Measurements from ENCODE around the gene OGFR. TPM values are rescaled to one million over a fixed set of nuclear protein-coding genes. Genes with fewer than 3 reads are reported as not detected.

Gene OGFR
- polyA plus RNA-seq, 1 donor (not counting 4 experiments of a cell fraction or from before 2014, with no cell fraction given), result 39.8 TPM

DNA sequence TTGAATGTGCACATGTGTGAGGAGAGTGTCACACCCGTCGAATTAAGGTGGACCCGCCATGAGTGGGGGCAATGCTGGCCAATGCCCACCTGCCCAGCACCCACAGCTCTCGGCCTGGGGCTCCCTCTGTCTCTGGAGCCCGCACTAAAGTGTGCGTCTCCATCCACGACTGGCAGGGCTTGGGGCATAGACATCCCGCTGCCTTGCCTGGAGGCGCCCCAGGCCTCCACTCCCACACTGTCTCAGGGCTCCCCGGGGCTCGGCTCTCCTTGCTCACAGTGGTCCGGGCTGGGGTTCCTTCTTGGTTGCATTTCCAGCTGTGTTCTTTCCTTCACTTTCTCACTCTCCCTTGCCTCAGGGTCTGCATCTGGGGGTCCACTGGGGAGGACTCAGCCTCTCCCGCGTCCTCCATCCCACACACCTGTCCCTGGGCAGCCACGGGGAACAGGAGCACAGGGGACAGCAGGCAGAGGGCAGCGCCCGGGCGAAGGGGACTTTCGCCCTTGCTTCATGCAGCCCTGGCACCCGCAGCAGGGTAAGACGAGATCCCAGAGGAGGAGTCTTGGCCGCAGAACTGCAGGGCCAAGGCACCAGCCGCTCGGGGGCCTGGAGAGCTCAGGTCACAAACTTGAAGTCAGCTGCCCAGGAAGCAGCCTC is 28.5 kb upstream of the OGFR start:
- no peak for FAIRE-seq
- dilution Hi-C loops (cut with MboI; ENCODE audit: extremely low pct_ligation_motif_present, low sequenced_read_pairs), result no loop called here

DNA sequence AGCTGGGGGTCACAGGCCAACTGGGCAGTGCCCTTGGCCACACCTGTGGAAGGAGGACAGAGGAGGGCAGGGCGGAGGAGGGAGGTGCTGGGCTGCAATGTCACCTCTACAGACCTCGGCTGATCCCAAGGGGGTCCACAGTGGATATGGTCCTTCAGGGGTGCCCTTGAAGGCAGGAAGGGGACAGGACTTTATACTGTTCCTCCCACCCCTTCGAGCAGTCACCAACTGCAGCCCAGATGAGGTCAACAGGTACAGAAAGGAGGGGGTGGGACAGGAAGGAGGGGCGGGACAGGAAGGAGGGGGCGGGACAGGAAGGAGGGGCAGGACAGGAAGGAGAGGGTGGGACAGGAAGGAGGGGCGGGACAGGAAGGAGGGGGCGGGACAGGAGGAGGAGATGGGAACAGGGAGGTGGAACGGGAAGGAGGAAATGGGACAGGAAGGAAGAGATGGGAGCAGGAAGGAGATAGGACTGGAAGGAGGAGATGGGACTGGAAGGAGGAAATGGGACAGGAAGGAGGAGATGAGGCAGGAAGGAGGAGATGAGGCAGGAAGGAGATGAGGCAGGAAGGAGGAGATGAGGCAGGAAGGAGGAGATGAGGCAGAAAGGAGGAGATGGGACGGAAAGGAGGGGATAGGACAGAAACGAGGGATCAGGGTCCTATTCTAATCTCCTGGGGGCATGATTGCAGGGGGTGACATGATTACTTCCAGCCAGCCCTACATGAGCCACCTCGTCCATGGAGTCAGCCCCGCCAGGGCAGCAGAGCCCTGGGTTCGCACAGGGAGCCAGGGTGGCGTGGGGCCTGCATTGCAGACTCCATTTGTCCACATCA is 27.7 kb upstream of the OGFR start:
- Histone ChIP-seq H3K79me2 (ENCODE audit: control insufficient read depth, insufficient read depth, low read length) (no peaks in the 10 kb centered on the region), H3K27me3 (ENCODE audit: control insufficient read depth, extremely low read depth, insufficient read depth, low read length) (no peaks in the 10 kb centered on the region), H3K4me1 (ENCODE audit: control insufficient read depth, extremely low read depth, insufficient read depth, low read length) (peaks cover 22% of the 10 kb centered on the region), H3K9me1 (ENCODE audit: control insufficient read depth, extremely low read depth, insufficient read depth, low read length) (no peaks in the 10 kb centered on the region), H3K4me3 (ENCODE audit: control insufficient read depth in 2 of 3, extremely low read depth in 1 of 3, insufficient read depth in 2 of 3, low read depth in 1 of 3, low read length in 3 of 3) (no peak overlapping the region), H4K20me1 (ENCODE audit: control insufficient read depth, extremely low read depth, insufficient read depth, low read length) (no peaks in the 10 kb centered on the region), H3K9ac (ENCODE audit: control insufficient read depth, extremely low read depth, insufficient read depth, low read length) (no peak overlapping the region), H2AFZ (ENCODE audit: control insufficient read depth, low read length) (peak overlapping the region; percentile 51), H3K36me3 (ENCODE audit: control insufficient read depth in 2 of 2, extremely low read depth in 1 of 2, insufficient read depth in 2 of 2, low read length in 2 of 2) (no peaks in the 10 kb centered on the region), H3K4me2 (ENCODE audit: control insufficient read depth, extremely low read depth, insufficient read depth, low read depth, low read length) (peak overlapping the region; percentile 35), H3K27ac (ENCODE audit: control insufficient read depth, insufficient read depth, low read length) (no peak overlapping the region), H3K9me3 (ENCODE audit: control insufficient read depth, low read depth, low read length) (no peaks in the 10 kb centered on the region)
- no peak for DNase-seq (ENCODE audit: low read depth, low spot score)
- dilution Hi-C loops (cut with MboI; ENCODE audit: extremely low pct_ligation_motif_present, low sequenced_read_pairs), result no loop called here
- no peak for TF ChIP-seq EZH2 (IDR thresholded peaks at IDR 0.05; ENCODE audit: low read length)
- TF ChIP-seq, protein P1, sequence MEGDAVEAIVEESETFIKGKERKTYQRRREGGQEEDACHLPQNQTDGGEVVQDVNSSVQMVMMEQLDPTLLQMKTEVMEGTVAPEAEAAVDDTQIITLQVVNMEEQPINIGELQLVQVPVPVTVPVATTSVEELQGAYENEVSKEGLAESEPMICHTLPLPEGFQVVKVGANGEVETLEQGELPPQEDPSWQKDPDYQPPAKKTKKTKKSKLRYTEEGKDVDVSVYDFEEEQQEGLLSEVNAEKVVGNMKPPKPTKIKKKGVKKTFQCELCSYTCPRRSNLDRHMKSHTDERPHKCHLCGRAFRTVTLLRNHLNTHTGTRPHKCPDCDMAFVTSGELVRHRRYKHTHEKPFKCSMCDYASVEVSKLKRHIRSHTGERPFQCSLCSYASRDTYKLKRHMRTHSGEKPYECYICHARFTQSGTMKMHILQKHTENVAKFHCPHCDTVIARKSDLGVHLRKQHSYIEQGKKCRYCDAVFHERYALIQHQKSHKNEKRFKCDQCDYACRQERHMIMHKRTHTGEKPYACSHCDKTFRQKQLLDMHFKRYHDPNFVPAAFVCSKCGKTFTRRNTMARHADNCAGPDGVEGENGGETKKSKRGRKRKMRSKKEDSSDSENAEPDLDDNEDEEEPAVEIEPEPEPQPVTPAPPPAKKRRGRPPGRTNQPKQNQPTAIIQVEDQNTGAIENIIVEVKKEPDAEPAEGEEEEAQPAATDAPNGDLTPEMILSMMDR (optimal IDR thresholded peaks at IDR 0.05 in 1 of 3, IDR thresholded peaks at IDR 0.05 in 1 of 3, conservative IDR thresholded peaks at IDR 0.05 in 1 of 3; ENCODE audit: extremely low read depth in 1 of 3, insufficient read depth in 2 of 3, low read length in 3 of 3), result no peak
- FAIRE-seq, result peak; percentile 34

More for the DNA sequence above, 28.5 kb upstream of the OGFR start:
- Histone ChIP-seq H3K79me2 (ENCODE audit: control insufficient read depth, insufficient read depth, low read length) (no peaks in the 10 kb centered on the region), H3K27me3 (ENCODE audit: control insufficient read depth, extremely low read depth, insufficient read depth, low read length) (no peaks in the 10 kb centered on the region), H3K27ac (ENCODE audit: control insufficient read depth, insufficient read depth, low read length) (no peak overlapping the region), H3K9ac (ENCODE audit: control insufficient read depth, extremely low read depth, insufficient read depth, low read length) (no peak overlapping the region), H4K20me1 (ENCODE audit: control insufficient read depth, extremely low read depth, insufficient read depth, low read length) (no peaks in the 10 kb centered on the region), H3K9me3 (ENCODE audit: control insufficient read depth, low read depth, low read length) (no peaks in the 10 kb centered on the region), H3K4me3 (ENCODE audit: control insufficient read depth in 2 of 3, extremely low read depth in 1 of 3, insufficient read depth in 2 of 3, low read depth in 1 of 3, low read length in 3 of 3) (no peak overlapping the region), H3K4me1 (ENCODE audit: control insufficient read depth, extremely low read depth, insufficient read depth, low read length) (peaks cover 22% of the 10 kb centered on the region), H3K4me2 (ENCODE audit: control insufficient read depth, extremely low read depth, insufficient read depth, low read depth, low read length) (peak overlapping the region; percentile 35), H3K9me1 (ENCODE audit: control insufficient read depth, extremely low read depth, insufficient read depth, low read length) (no peaks in the 10 kb centered on the region), H2AFZ (ENCODE audit: control insufficient read depth, low read length) (no peak overlapping the region), H3K36me3 (ENCODE audit: control insufficient read depth in 2 of 2, extremely low read depth in 1 of 2, insufficient read depth in 2 of 2, low read length in 2 of 2) (no peaks in the 10 kb centered on the region)
- DNase-seq (ENCODE audit: low read depth, low spot score), result no peak
- TF ChIP-seq, protein P1 (optimal IDR thresholded peaks at IDR 0.05 in 1 of 3, IDR thresholded peaks at IDR 0.05 in 1 of 3, conservative IDR thresholded peaks at IDR 0.05 in 1 of 3; ENCODE audit: extremely low read depth in 1 of 3, insufficient read depth in 2 of 3, low read length in 3 of 3), result no peak
- no peak for TF ChIP-seq EZH2 (IDR thresholded peaks at IDR 0.05; ENCODE audit: low read length)

All from keratinocyte (primary cell).